HEK293 (cell line): Measurements from ENCODE around the gene B4GAT1.

ENCODE experiments used
- KLF10 ChIP-seq: fragments of 450-650 bp; IDR thresholded peaks from 2 replicates; pipeline ENCODE4 v1.5.1; 2018; ENCODE audit warnings: missing biosample characterization, mild to moderate bottlenecking, missing genetic modification characterization
- KLF8 ChIP-seq: fragments of 450-650 bp; formaldehyde crosslinking; IDR thresholded peaks from 2 replicates; pipeline ENCODE4 v1.5.1; 2016; ENCODE audit warnings: missing biosample characterization, missing genetic modification characterization
- SCRT2 ChIP-seq: fragments of 450-650 bp; formaldehyde crosslinking; IDR thresholded peaks from 2 replicates; pipeline ENCODE4 v1.5.1; 2016; ENCODE audit warnings: missing biosample characterization, missing genetic modification characterization
- ZFP37 ChIP-seq: fragments of 450-650 bp; formaldehyde crosslinking; IDR thresholded peaks from 2 replicates; pipeline ENCODE4 v1.5.1; 2016; ENCODE audit warnings: missing biosample characterization, missing genetic modification characterization
- ZNF140 ChIP-seq: fragments of 450-650 bp; formaldehyde crosslinking; IDR thresholded peaks from 2 replicates; pipeline ENCODE4 v1.5.1; 2016; ENCODE audit warnings: missing biosample characterization, missing genetic modification characterization
- ZNF19 ChIP-seq: fragments of 450-650 bp; formaldehyde crosslinking; IDR thresholded peaks from 2 replicates; pipeline ENCODE4; 2016; ENCODE audit warnings: missing biosample characterization, missing genetic modification characterization, low read depth
- ZNF239 ChIP-seq: fragments of 450-650 bp; formaldehyde crosslinking; IDR thresholded peaks from 2 replicates; pipeline ENCODE4 v1.5.1; 2016; ENCODE audit warnings: missing biosample characterization, missing genetic modification characterization
- ZNF24 ChIP-seq: fragments of 450-650 bp; formaldehyde crosslinking; IDR thresholded peaks from 2 replicates; pipeline ENCODE4 v1.5.1; 2016; ENCODE audit warnings: missing biosample characterization, missing genetic modification characterization
- ZNF292 ChIP-seq: fragments of 450-650 bp; formaldehyde crosslinking; IDR thresholded peaks from 2 replicates; pipeline ENCODE4 v1.5.1; 2016; ENCODE audit warnings: low read depth, missing biosample characterization, missing genetic modification characterization, borderline replicate concordance
- ZNF394 ChIP-seq: fragments of 450-650 bp; formaldehyde crosslinking; IDR thresholded peaks from 2 replicates; pipeline ENCODE4 v1.5.1; 2016; ENCODE audit warnings: missing biosample characterization, missing genetic modification characterization, mild to moderate bottlenecking, moderate library complexity, borderline replicate concordance
- ZNF560 ChIP-seq: fragments of 450-650 bp; formaldehyde crosslinking; IDR thresholded peaks from 2 replicates; pipeline ENCODE4 v1.5.1; 2017; ENCODE audit warnings: missing biosample characterization, missing genetic modification characterization, borderline replicate concordance
- ZNF626 ChIP-seq: fragments of 450-650 bp; sonication (Bioruptor Pico); formaldehyde crosslinking; IDR thresholded peaks from 2 replicates; pipeline ENCODE4 v1.5.1; 2018; ENCODE audit warnings: missing biosample characterization, missing genetic modification characterization, inconsistent platforms
- ZNF701 ChIP-seq: fragments of 450-650 bp; formaldehyde crosslinking; IDR thresholded peaks from 2 replicates; pipeline ENCODE4 v1.5.1; 2016; ENCODE audit warnings: missing biosample characterization, missing genetic modification characterization
- ZNF768 ChIP-seq: fragments of 450-650 bp; formaldehyde crosslinking; IDR thresholded peaks from 2 replicates; pipeline ENCODE4 v1.5.1; 2018; ENCODE audit warnings: missing biosample characterization, mild to moderate bottlenecking, missing genetic modification characterization
- ZSCAN16 ChIP-seq: fragments of 450-650 bp; formaldehyde crosslinking; IDR thresholded peaks from 2 replicates; pipeline ENCODE4 v1.5.1; 2016; ENCODE audit warnings: missing biosample characterization, missing genetic modification characterization
- TF ChIP-seq, protein P1 (sequence below): fragments of 450-650 bp; formaldehyde crosslinking; IDR thresholded peaks from 2 replicates; pipeline ENCODE4 v1.5.1; 2016; ENCODE audit warnings: missing biosample characterization, missing genetic modification characterization, borderline replicate concordance
- TF ChIP-seq, protein P2 (sequence below): fragments of 450-650 bp; formaldehyde crosslinking; IDR thresholded peaks from 2 replicates; pipeline ENCODE4 v1.5.1; 2016; ENCODE audit warnings: missing biosample characterization, missing genetic modification characterization, borderline replicate concordance
- TF ChIP-seq, protein P3 (sequence below): fragments of 450-650 bp; formaldehyde crosslinking; IDR thresholded peaks from 2 replicates; pipeline ENCODE4 v1.5.1; 2016; ENCODE audit warnings: missing biosample characterization, missing genetic modification characterization
- TF ChIP-seq, protein P4 (sequence below): sonication (generic); formaldehyde crosslinking; IDR thresholded peaks from 2 replicates; pipeline ENCODE4 v1.8.1; 2022; ENCODE audit warnings: mild to moderate bottlenecking, moderate library complexity, missing genetic modification reagents
- TF ChIP-seq, protein P5 (sequence below): fragments of 450-650 bp; formaldehyde crosslinking; conservative IDR thresholded peaks from 2 replicates; pipeline ENCODE4 v1.5.1; 2016; ENCODE audit warnings: low read depth, missing biosample characterization, missing genetic modification characterization
- TF ChIP-seq, protein P6 (sequence below): fragments of 450-650 bp; formaldehyde crosslinking; IDR thresholded peaks from 2 replicates; pipeline ENCODE4 v1.5.1; 2016; ENCODE audit warnings: missing biosample characterization, missing genetic modification characterization

B4GAT1 gene

DNA sequence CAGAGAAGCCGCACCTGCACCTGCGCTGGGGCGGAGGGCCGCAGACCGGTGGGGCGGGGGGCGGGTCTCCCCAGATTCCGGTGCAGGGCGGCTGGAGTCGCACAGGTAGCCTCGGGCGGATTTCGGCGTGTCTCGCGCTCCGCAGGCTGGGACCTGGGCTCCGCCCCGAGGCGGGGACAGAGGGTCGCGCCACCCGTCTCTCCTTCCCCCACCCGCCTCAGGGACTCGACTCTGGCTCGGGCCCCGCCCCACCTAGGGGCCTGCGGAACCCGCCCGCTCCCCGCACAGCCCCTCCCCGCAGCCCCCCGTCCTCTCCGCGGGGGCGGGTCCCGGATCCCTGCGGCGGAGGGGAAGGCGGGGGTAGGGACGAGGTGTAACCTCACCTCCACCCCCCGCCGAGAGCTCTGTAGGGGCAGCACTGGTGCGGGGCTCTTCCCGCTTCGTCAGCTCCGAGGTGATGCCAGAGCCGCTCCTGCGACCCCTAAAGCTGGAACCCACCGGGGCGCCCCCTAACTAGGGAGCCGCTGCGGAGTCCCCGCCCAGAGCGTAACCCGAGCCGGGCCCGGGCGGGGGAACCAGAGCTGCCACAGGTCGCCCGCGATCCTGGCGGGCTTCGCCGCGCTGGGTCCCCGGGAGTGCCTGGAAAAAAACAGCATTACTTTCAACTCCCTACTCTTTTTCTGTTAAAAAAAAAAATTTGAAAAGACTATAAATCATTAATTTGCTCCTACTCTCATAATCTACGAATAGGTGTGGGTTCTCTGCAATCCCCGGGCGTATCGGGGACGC is 24.4 kb upstream of the B4GAT1 start, which contains the start of gene SLC29A2 (continued):
- TF ChIP-seq ZNF768 (tag by site-specific recombination) (no peak), KLF10 (tag by site-specific recombination) (peak; percentile 72), SCRT2 (tag by site-specific recombination) (peak; percentile 91), ZNF292 (no peak), ZNF19 (tag by site-specific recombination) (no peak), ZNF394 (tag by site-specific recombination) (no peak), ZNF701 (tag by site-specific recombination) (no peak), ZNF560 (tag by site-specific recombination) (no peak), ZNF140 (tag by site-specific recombination) (no peak), KLF8 (tag by site-specific recombination) (peak; percentile 81), ZSCAN16 (tag by site-specific recombination) (no peak), ZFP37 (no peak), ZNF24 (tag by site-specific recombination) (no peak), ZNF239 (tag by site-specific recombination) (no peak), ZNF626 (tag by site-specific recombination) (no peak)
- TF ChIP-seq, protein P1, sequence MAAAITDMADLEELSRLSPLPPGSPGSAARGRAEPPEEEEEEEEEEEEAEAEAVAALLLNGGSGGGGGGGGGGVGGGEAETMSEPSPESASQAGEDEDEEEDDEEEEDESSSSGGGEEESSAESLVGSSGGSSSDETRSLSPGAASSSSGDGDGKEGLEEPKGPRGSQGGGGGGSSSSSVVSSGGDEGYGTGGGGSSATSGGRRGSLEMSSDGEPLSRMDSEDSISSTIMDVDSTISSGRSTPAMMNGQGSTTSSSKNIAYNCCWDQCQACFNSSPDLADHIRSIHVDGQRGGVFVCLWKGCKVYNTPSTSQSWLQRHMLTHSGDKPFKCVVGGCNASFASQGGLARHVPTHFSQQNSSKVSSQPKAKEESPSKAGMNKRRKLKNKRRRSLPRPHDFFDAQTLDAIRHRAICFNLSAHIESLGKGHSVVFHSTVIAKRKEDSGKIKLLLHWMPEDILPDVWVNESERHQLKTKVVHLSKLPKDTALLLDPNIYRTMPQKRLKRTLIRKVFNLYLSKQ (tag by site-specific recombination), result no peak
- TF ChIP-seq, protein P2, sequence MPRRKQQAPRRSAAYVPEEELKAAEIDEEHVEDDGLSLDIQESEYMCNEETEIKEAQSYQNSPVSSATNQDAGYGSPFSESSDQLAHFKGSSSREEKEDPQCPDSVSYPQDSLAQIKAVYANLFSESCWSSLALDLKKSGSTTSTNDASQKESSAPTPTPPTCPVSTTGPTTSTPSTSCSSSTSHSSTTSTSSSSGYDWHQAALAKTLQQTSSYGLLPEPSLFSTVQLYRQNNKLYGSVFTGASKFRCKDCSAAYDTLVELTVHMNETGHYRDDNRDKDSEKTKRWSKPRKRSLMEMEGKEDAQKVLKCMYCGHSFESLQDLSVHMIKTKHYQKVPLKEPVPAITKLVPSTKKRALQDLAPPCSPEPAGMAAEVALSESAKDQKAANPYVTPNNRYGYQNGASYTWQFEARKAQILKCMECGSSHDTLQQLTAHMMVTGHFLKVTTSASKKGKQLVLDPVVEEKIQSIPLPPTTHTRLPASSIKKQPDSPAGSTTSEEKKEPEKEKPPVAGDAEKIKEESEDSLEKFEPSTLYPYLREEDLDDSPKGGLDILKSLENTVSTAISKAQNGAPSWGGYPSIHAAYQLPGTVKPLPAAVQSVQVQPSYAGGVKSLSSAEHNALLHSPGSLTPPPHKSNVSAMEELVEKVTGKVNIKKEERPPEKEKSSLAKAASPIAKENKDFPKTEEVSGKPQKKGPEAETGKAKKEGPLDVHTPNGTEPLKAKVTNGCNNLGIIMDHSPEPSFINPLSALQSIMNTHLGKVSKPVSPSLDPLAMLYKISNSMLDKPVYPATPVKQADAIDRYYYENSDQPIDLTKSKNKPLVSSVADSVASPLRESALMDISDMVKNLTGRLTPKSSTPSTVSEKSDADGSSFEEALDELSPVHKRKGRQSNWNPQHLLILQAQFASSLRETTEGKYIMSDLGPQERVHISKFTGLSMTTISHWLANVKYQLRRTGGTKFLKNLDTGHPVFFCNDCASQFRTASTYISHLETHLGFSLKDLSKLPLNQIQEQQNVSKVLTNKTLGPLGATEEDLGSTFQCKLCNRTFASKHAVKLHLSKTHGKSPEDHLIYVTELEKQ, result no peak
- TF ChIP-seq, protein P3, sequence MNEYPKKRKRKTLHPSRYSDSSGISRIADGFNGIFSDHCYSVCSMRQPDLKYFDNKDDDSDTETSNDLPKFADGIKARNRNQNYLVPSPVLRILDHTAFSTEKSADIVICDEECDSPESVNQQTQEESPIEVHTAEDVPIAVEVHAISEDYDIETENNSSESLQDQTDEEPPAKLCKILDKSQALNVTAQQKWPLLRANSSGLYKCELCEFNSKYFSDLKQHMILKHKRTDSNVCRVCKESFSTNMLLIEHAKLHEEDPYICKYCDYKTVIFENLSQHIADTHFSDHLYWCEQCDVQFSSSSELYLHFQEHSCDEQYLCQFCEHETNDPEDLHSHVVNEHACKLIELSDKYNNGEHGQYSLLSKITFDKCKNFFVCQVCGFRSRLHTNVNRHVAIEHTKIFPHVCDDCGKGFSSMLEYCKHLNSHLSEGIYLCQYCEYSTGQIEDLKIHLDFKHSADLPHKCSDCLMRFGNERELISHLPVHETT (tag by site-specific recombination), result no peak
- TF ChIP-seq, protein P4, sequence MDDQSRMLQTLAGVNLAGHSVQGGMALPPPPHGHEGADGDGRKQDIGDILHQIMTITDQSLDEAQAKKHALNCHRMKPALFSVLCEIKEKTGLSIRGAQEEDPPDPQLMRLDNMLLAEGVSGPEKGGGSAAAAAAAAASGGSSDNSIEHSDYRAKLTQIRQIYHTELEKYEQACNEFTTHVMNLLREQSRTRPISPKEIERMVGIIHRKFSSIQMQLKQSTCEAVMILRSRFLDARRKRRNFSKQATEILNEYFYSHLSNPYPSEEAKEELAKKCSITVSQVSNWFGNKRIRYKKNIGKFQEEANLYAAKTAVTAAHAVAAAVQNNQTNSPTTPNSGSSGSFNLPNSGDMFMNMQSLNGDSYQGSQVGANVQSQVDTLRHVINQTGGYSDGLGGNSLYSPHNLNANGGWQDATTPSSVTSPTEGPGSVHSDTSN (CRISPR knock-in tag), result no peak
- TF ChIP-seq, protein P5, sequence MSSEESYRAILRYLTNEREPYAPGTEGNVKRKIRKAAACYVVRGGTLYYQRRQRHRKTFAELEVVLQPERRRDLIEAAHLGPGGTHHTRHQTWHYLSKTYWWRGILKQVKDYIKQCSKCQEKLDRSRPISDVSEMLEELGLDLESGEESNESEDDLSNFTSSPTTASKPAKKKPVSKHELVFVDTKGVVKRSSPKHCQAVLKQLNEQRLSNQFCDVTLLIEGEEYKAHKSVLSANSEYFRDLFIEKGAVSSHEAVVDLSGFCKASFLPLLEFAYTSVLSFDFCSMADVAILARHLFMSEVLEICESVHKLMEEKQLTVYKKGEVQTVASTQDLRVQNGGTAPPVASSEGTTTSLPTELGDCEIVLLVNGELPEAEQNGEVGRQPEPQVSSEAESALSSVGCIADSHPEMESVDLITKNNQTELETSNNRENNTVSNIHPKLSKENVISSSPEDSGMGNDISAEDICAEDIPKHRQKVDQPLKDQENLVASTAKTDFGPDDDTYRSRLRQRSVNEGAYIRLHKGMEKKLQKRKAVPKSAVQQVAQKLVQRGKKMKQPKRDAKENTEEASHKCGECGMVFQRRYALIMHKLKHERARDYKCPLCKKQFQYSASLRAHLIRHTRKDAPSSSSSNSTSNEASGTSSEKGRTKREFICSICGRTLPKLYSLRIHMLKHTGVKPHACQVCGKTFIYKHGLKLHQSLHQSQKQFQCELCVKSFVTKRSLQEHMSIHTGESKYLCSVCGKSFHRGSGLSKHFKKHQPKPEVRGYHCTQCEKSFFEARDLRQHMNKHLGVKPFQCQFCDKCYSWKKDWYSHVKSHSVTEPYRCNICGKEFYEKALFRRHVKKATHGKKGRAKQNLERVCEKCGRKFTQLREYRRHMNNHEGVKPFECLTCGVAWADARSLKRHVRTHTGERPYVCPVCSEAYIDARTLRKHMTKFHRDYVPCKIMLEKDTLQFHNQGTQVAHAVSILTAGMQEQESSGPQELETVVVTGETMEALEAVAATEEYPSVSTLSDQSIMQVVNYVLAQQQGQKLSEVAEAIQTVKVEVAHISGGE (tag by site-specific recombination), result peak; percentile 57; the same call in 1 of the 2 replicates
- TF ChIP-seq, protein P6, sequence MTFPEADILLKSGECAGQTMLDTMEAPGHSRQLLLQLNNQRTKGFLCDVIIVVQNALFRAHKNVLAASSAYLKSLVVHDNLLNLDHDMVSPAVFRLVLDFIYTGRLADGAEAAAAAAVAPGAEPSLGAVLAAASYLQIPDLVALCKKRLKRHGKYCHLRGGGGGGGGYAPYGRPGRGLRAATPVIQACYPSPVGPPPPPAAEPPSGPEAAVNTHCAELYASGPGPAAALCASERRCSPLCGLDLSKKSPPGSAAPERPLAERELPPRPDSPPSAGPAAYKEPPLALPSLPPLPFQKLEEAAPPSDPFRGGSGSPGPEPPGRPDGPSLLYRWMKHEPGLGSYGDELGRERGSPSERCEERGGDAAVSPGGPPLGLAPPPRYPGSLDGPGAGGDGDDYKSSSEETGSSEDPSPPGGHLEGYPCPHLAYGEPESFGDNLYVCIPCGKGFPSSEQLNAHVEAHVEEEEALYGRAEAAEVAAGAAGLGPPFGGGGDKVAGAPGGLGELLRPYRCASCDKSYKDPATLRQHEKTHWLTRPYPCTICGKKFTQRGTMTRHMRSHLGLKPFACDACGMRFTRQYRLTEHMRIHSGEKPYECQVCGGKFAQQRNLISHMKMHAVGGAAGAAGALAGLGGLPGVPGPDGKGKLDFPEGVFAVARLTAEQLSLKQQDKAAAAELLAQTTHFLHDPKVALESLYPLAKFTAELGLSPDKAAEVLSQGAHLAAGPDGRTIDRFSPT, result peak; percentile 58
